Activated CD8-positive, alpha-beta T cell treated with anti-CD3 and anti-CD28 coated beads for 36 hours (primary cell): ENCODE measurements around the gene IFNE. TPM values are rescaled to one million over a fixed set of nuclear protein-coding genes. Genes with fewer than 3 reads are reported as not detected.
A peak's percentile ranks its signal among the peaks of the same experiment; 100 is the strongest.
"Not testable (repeated sequence)": the region's sequence is repeated elsewhere in the genome, so short reads cannot be mapped to it uniquely, and the experiment has no call there.

Experiments
- ATAC-seq: fragments of 200-7000 bp; cut with Tn5 transposase; one replicate; pipeline ENCODE4 v1.10.0; 2021; ENCODE audit warnings: mild to moderate bottlenecking, moderate library complexity
- CTCF ChIA-PET: fragments of 350-600 bp; sonication (Branson Sonifier 250); formaldehyde crosslinking; loops from one replicate; lab custom pipeline; 2021; ENCODE audit warnings: antibody characterized with exemption; lab: Charles Lee
- POLR2A ChIA-PET: fragments of 350-600 bp; sonication (Branson Sonifier 250); formaldehyde crosslinking; loops from one replicate; lab custom pipeline; 2021; ENCODE audit warnings: antibody characterized with exemption; lab: Charles Lee
- DNase-seq: peaks from one replicate; pipeline ENCODE4 v3.0.0-alpha.2; 2020
- H3K27ac Mint-ChIP-seq: one replicate; pipeline ENCODE4 v1.8.0; 2021; ENCODE audit warnings: mild to moderate bottlenecking, mixed read lengths
- H3K27me3 Mint-ChIP-seq: one replicate; pipeline ENCODE4 v1.8.0; 2021; ENCODE audit warnings: mixed read lengths
- H3K36me3 Mint-ChIP-seq: one replicate; pipeline ENCODE4 v1.8.0; 2021; ENCODE audit warnings: low read depth, mixed read lengths
- H3K4me1 Mint-ChIP-seq: one replicate; pipeline ENCODE4 v1.8.0; 2021; ENCODE audit warnings: low read depth, mixed read lengths
- H3K4me3 Mint-ChIP-seq: one replicate; pipeline ENCODE4 v1.8.0; 2021; ENCODE audit warnings: mild to moderate bottlenecking, moderate library complexity, mixed read lengths
- H3K9me3 Mint-ChIP-seq: one replicate; pipeline ENCODE4 v1.8.0; 2021; ENCODE audit warnings: mixed read lengths
- intact Hi-C: fragments of 100-400 bp; cut with micrococcal nuclease; formaldehyde crosslinking; loops from one replicate; pipeline ENCODE4 v1.10.0; 2022
- total RNA-seq, 2 experiments: library from RNA; stranded (reverse); gene quantifications; one replicate each; pipeline ENCODE4 v1.2.3, GENCODE V29; 2021
- TF ChIP-seq, protein P1 (sequence below): fragments of 200-600 bp; IDR thresholded peaks from one replicate; pipeline ENCODE4 v1.8.0; 2022; ENCODE audit warnings: antibody characterized with exemption, mild to moderate bottlenecking

The IFNE gene
- total RNA-seq, 2 experiments from 2014 or later = not detected

DNA sequence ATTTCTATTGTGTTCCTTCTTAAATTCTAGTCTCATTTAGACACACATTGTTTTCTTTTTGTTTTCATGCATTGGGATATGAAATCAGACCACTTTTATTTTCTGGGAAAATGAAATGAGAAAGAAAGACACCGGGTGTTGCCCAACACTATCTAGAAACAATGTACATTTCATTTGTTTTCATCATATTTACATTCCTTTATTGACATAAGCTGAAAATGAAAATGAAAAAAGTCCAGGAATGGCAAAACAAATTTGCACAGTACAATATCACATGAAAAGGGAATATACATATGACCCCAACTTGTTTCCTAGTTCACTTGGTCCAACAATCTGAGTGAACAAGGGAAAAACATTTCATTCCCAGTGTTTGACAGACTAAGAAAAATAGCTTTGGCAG lies 20.7 kb downstream of the IFNE start:
- no peak overlapping the region for H3K27ac Mint-ChIP-seq
- ATAC-seq = no peak
- POLR2A ChIA-PET = no interaction called here

DNA sequence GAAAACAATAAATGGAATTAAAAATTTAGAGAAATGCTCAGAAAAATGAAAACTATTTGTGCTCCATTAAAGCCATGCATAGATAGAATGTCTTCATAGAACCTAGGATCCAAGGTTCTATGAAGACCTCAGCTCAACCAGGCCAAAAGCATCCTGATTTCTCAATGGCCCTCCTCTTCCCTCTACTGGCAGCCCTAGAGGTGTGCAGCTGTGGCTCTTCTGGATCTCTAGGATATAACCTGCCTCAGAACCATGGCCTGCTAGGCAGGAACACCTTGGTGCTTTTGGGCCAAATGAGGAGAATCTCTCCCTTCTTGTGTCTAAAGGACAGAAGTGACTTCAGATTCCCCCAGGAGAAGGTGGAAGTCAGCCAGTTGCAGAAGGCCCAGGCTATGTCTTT lies 26.8 kb downstream of the IFNE start:
- H3K4me1 Mint-ChIP-seq = no peaks in the 10 kb centered on the region
- no peak overlapping the region for H3K4me3 Mint-ChIP-seq
- peak; percentile 20 for DNase-seq
- no peaks in the 10 kb centered on the region for H3K36me3 Mint-ChIP-seq
- H3K27me3 Mint-ChIP-seq = peaks cover 4% of the 10 kb centered on the region
- ChIA-PET CTCF (interaction anchor here (0.6 to 3.7 kb wide), 23 partner anchors 8 to 837 kb away, joined by 3 to 40 read pairs (median 5); no protein-coding TSS in a partner anchor), POLR2A (no interaction called here)
- ATAC-seq = peak; percentile 82
- no peak overlapping the region for H3K27ac Mint-ChIP-seq
- TF ChIP-seq, protein P1, sequence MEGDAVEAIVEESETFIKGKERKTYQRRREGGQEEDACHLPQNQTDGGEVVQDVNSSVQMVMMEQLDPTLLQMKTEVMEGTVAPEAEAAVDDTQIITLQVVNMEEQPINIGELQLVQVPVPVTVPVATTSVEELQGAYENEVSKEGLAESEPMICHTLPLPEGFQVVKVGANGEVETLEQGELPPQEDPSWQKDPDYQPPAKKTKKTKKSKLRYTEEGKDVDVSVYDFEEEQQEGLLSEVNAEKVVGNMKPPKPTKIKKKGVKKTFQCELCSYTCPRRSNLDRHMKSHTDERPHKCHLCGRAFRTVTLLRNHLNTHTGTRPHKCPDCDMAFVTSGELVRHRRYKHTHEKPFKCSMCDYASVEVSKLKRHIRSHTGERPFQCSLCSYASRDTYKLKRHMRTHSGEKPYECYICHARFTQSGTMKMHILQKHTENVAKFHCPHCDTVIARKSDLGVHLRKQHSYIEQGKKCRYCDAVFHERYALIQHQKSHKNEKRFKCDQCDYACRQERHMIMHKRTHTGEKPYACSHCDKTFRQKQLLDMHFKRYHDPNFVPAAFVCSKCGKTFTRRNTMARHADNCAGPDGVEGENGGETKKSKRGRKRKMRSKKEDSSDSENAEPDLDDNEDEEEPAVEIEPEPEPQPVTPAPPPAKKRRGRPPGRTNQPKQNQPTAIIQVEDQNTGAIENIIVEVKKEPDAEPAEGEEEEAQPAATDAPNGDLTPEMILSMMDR = peak; percentile 63
- intact Hi-C loops = loop anchor here (5.0 kb wide), 1 partner anchor 128 kb away; no protein-coding TSS in a partner anchor
- H3K9me3 Mint-ChIP-seq = no peaks in the 10 kb centered on the region

More for the DNA sequence above, 20.7 kb downstream of the IFNE start:
- intact Hi-C loops = loop anchor here (10.0 kb wide), 1 partner anchor 223 kb away; no protein-coding TSS in a partner anchor
- DNase-seq = no peak
- Mint-ChIP-seq H3K9me3 (peaks cover 14% of the 10 kb centered on the region), H3K4me3 (no peak overlapping the region), H3K36me3 (no peaks in the 10 kb centered on the region), H3K27me3 (peaks cover 2% of the 10 kb centered on the region), H3K4me1 (no peaks in the 10 kb centered on the region)
- TF ChIP-seq, protein P1 = no peak
- CTCF ChIA-PET = interaction anchor here (1.0 to 1.7 kb wide), 3 partner anchors 135 to 329 kb away, joined by 3 to 6 read pairs (median 3); no protein-coding TSS in a partner anchor

- DNase-seq = no peak
- no peak for ATAC-seq
- H3K36me3 Mint-ChIP-seq = no peaks in the 10 kb centered on the region
- H3K27me3 Mint-ChIP-seq = peaks cover 4% of the 10 kb centered on the region
- H3K27ac Mint-ChIP-seq = no peak overlapping the region
- H3K4me1 Mint-ChIP-seq = no peaks in the 10 kb centered on the region
- ChIA-PET CTCF (interaction anchor here (1.1 to 3.7 kb wide), 11 partner anchors 9 to 337 kb away, joined by 3 to 40 read pairs (median 5); no protein-coding TSS in a partner anchor), POLR2A (no interaction called here)
- TF ChIP-seq, protein P1 = no peak
- no peak overlapping the region for H3K4me3 Mint-ChIP-seq
- intact Hi-C loops = no loop called here
- H3K9me3 Mint-ChIP-seq = no peaks in the 10 kb centered on the region
Measured at GRCh38 chr9:21454149-21454548, 28.0 kb downstream of the IFNE start.

GRCh38 chr9:21452681-21453080 lies 29.4 kb downstream of the IFNE start:
- intact Hi-C loops = no loop called here
- no peak overlapping the region for H3K27ac Mint-ChIP-seq
- CTCF ChIA-PET = interaction anchor here (1.1 to 3.7 kb wide), 7 partner anchors 13 to 336 kb away, joined by 3 to 40 read pairs (median 4); no protein-coding TSS in a partner anchor
- POLR2A ChIA-PET = no interaction called here
- peaks cover 4% of the 10 kb centered on the region for H3K27me3 Mint-ChIP-seq
- no peak overlapping the region for H3K4me3 Mint-ChIP-seq
- DNase-seq (no peak), ATAC-seq (no peak)
- no peaks in the 10 kb centered on the region for H3K9me3 Mint-ChIP-seq
- TF ChIP-seq, protein P1 = no peak
- H3K36me3 Mint-ChIP-seq = no peaks in the 10 kb centered on the region
- H3K4me1 Mint-ChIP-seq = no peaks in the 10 kb centered on the region

- TF ChIP-seq, protein P1 = no peak
- Mint-ChIP-seq H3K27ac (no peak overlapping the region), H3K9me3 (no peaks in the 10 kb centered on the region), H3K4me1 (no peaks in the 10 kb centered on the region), H3K4me3 (no peak overlapping the region), H3K36me3 (no peaks in the 10 kb centered on the region), H3K27me3 (peaks cover 3% of the 10 kb centered on the region)
- POLR2A ChIA-PET = no interaction called here
- intact Hi-C loops = no loop called here
- CTCF ChIA-PET = interaction anchor here (1.5 kb wide), 1 partner anchor 125 kb away, joined by 4 read pairs; no protein-coding TSS in a partner anchor
- ATAC-seq (no peak), DNase-seq (no peak)
Measured at GRCh38 chr9:21450733-21451394, 31.2 kb downstream of the IFNE start.

- DNase-seq, H3K27me3 Mint-ChIP-seq, POLR2A ChIA-PET: not testable (repeated sequence)
Measured at GRCh38 chr9:21449312-21449711, 32.8 kb downstream of the IFNE start.

More at GRCh38 chr9:21449312-21449711, 32.8 kb downstream of the IFNE start:
- not testable (repeated sequence) for H3K36me3 Mint-ChIP-seq, ATAC-seq, H3K4me1 Mint-ChIP-seq, H3K9me3 Mint-ChIP-seq, H3K4me3 Mint-ChIP-seq, H3K27ac Mint-ChIP-seq
- intact Hi-C loops = loop anchor here (10.0 kb wide), 1 partner anchor 215 kb away; no protein-coding TSS in a partner anchor
- CTCF ChIA-PET = interaction anchor here (1.2 to 1.5 kb wide), 2 partner anchors 123 to 214 kb away, joined by 4 read pairs; no protein-coding TSS in a partner anchor
